Measurements from ENCODE around the gene PREX1. TPM values are rescaled to one million over a fixed set of nuclear protein-coding genes. Genes with fewer than 3 reads are reported as not detected.
A peak's percentile ranks its signal among the peaks of the same experiment; 100 is the strongest.

PREX1 gene
- polyA plus RNA-seq, 1 experiment: 1.3 TPM

GRCh38 chr20:48635791-48636267, 192.0 kb downstream of the PREX1 start:
- Histone ChIP-seq H3K36me3 (ENCODE audit: control insufficient read depth, insufficient read depth, low read length) (no peaks in the 10 kb centered on the region), H3K27me3 (ENCODE audit: control insufficient read depth, insufficient read depth, low read length) (no peaks in the 10 kb centered on the region; the same call in none of the 2 replicates), H3K4me3 (ENCODE audit: low read depth, low read length) (no peak overlapping the region)
- DNase-seq (ENCODE audit: low read depth): no peak
- TF ChIP-seq CTCF (IDR thresholded peaks at IDR 0.05; ENCODE audit: insufficient read depth, low read depth, low read length): peak; percentile 93
- ChIA-PET POLR2A (no interaction called here), CTCF (interaction anchor here (1.2 to 1.9 kb wide), 3 partner anchors 8 to 13 kb away, joined by 4 to 8 read pairs (median 6); no protein-coding TSS in a partner anchor)

GRCh38 chr20:48635361-48635760, 192.4 kb downstream of the PREX1 start:
- ChIA-PET CTCF (interaction anchor here (0.6 to 1.9 kb wide), 5 partner anchors 8 to 420 kb away, joined by 3 to 8 read pairs (median 5); no protein-coding TSS in a partner anchor), POLR2A (no interaction called here)
- no peak for TF ChIP-seq CTCF (IDR thresholded peaks at IDR 0.05; ENCODE audit: insufficient read depth, low read depth, low read length)
- Histone ChIP-seq H3K4me3 (ENCODE audit: low read depth, low read length) (no peak overlapping the region), H3K36me3 (ENCODE audit: control insufficient read depth, insufficient read depth, low read length) (no peaks in the 10 kb centered on the region), H3K27me3 (ENCODE audit: control insufficient read depth, insufficient read depth, low read length) (no peaks in the 10 kb centered on the region; the same call in none of the 2 replicates)
- no peak for DNase-seq (ENCODE audit: low read depth)

- no peak for TF ChIP-seq CTCF (IDR thresholded peaks at IDR 0.05; ENCODE audit: insufficient read depth, low read depth, low read length)
- no peak overlapping the region for H3K4me3 ChIP-seq (ENCODE audit: low read depth, low read length)
- H3K27me3 ChIP-seq (ENCODE audit: control insufficient read depth, insufficient read depth, low read length): no peaks in the 10 kb centered on the region; the same call in 1 of the 2 replicates
- DNase-seq (ENCODE audit: low read depth): no peak
- POLR2A ChIA-PET: no interaction called here
- CTCF ChIA-PET: interaction anchor here (0.6 to 1.9 kb wide), 6 partner anchors 7 to 421 kb away, joined by 3 to 8 read pairs (median 4); no protein-coding TSS in a partner anchor
- H3K36me3 ChIP-seq (ENCODE audit: control insufficient read depth, insufficient read depth, low read length): no peaks in the 10 kb centered on the region
Observed at GRCh38 chr20:48634641-48635040, 193.2 kb downstream of the PREX1 start.

GRCh38 chr20:48633620-48634257, 194.1 kb downstream of the PREX1 start:
- no peak for TF ChIP-seq CTCF (IDR thresholded peaks at IDR 0.05; ENCODE audit: insufficient read depth, low read depth, low read length)
- DNase-seq (ENCODE audit: low read depth): no peak
- ChIA-PET CTCF (interaction anchor here (1.2 to 1.8 kb wide), 3 partner anchors 9 to 24 kb away, joined by 3 to 8 read pairs (median 3); no protein-coding TSS in a partner anchor), POLR2A (no interaction called here)
- H3K36me3 ChIP-seq (ENCODE audit: control insufficient read depth, insufficient read depth, low read length): no peaks in the 10 kb centered on the region
- H3K4me3 ChIP-seq (ENCODE audit: low read depth, low read length): no peak overlapping the region
- H3K27me3 ChIP-seq (ENCODE audit: control insufficient read depth, insufficient read depth, low read length): no peaks in the 10 kb centered on the region; the same call in 1 of the 2 replicates

GRCh38 chr20:48632825-48633619, 194.8 kb downstream of the PREX1 start:
- TF ChIP-seq CTCF (IDR thresholded peaks at IDR 0.05; ENCODE audit: insufficient read depth, low read depth, low read length): no peak
- no peak for DNase-seq (ENCODE audit: low read depth)
- H3K36me3 ChIP-seq (ENCODE audit: control insufficient read depth, insufficient read depth, low read length): no peaks in the 10 kb centered on the region
- POLR2A ChIA-PET: no interaction called here
- no peak overlapping the region for H3K4me3 ChIP-seq (ENCODE audit: low read depth, low read length)
- CTCF ChIA-PET: interaction anchor here (1.2 to 1.5 kb wide), 3 partner anchors 9 to 24 kb away, joined by 3 to 6 read pairs (median 3); no protein-coding TSS in a partner anchor
- H3K27me3 ChIP-seq (ENCODE audit: control insufficient read depth, insufficient read depth, low read length): no peaks in the 10 kb centered on the region; the same call in 1 of the 2 replicates

All from BJ (cell line).